ENCODE data around the gene ASTL. TPM values are rescaled to one million over a fixed set of nuclear protein-coding genes. Genes with fewer than 3 reads are reported as not detected.

ASTL gene
- total RNA-seq, 4 donors from 2014 or later, result 0.87 to 1.7 TPM; not detected in 2

- no peak overlapping the region for H3K27ac ChIP-seq
- no peaks in the 10 kb centered on the region for H3K4me1 ChIP-seq
- no peaks in the 10 kb centered on the region for H3K36me3 ChIP-seq
- 86% methylated on average over 3 of the region's 3 CpGs for WGBS
- H3K27me3 ChIP-seq, result peaks cover 3% of the 10 kb centered on the region
- H3K4me3 ChIP-seq, result no peak overlapping the region
- TF ChIP-seq POLR2AphosphoS5 (IDR thresholded peaks at IDR 0.05), result no peak
- TF ChIP-seq CTCF (IDR thresholded peaks at IDR 0.05), result no peak
- TF ChIP-seq EP300 (IDR thresholded peaks at IDR 0.05), result no peak
- no peak for TF ChIP-seq POLR2A (IDR thresholded peaks at IDR 0.05)
- H3K9me3 ChIP-seq, result peaks cover 7% of the 10 kb centered on the region
- no peak for DNase-seq (ENCODE audit: low spot score in 2 of 2)
These were observed 30.6 kb downstream of the ASTL start for GRCh38 chr2:96107708-96108065.

- 66% methylated on average over 4 of the region's 9 CpGs for WGBS
- Histone ChIP-seq H3K27ac (no peak overlapping the region), H3K36me3 (no peaks in the 10 kb centered on the region), H3K27me3 (peaks cover 3% of the 10 kb centered on the region), H3K4me1 (no peaks in the 10 kb centered on the region), H3K9me3 (peaks cover 7% of the 10 kb centered on the region), H3K4me3 (no peak overlapping the region)
- DNase-seq (ENCODE audit: low spot score in 2 of 2), result peak in 1 of 2 donors; percentile 47
- no peak for TF ChIP-seq POLR2AphosphoS5 (IDR thresholded peaks at IDR 0.05)
- no peak for TF ChIP-seq POLR2A (IDR thresholded peaks at IDR 0.05)
- TF ChIP-seq CTCF (IDR thresholded peaks at IDR 0.05), result no peak
- TF ChIP-seq EP300 (IDR thresholded peaks at IDR 0.05), result no peak
These were observed 31.2 kb downstream of the ASTL start for GRCh38 chr2:96106991-96107707.

- Histone ChIP-seq H3K27me3 (peaks cover 3% of the 10 kb centered on the region), H3K9me3 (peaks cover 7% of the 10 kb centered on the region), H3K27ac (no peak overlapping the region), H3K4me3 (no peak overlapping the region), H3K36me3 (no peaks in the 10 kb centered on the region), H3K4me1 (no peaks in the 10 kb centered on the region)
- TF ChIP-seq POLR2A (IDR thresholded peaks at IDR 0.05) (no peak), EP300 (IDR thresholded peaks at IDR 0.05) (no peak), POLR2AphosphoS5 (IDR thresholded peaks at IDR 0.05) (no peak), CTCF (IDR thresholded peaks at IDR 0.05) (no peak)
- peak; percentile 27 to 41 for DNase-seq (ENCODE audit: low spot score in 2 of 2)
- 96% methylated on average over 8 of the region's 8 CpGs for WGBS
These were observed 32.1 kb downstream of the ASTL start for GRCh38 chr2:96105994-96106715.

- H3K36me3 ChIP-seq, result no peaks in the 10 kb centered on the region
These were observed 33.0 kb downstream of the ASTL start for GRCh38 chr2:96105152-96105915.

More at GRCh38 chr2:96105152-96105915, 33.0 kb downstream of the ASTL start:
- peak; percentile 36 to 54 for DNase-seq (ENCODE audit: low spot score in 2 of 2)
- Histone ChIP-seq H3K4me3 (no peak overlapping the region), H3K9me3 (peaks cover 7% of the 10 kb centered on the region), H3K4me1 (no peaks in the 10 kb centered on the region), H3K27me3 (peaks cover 3% of the 10 kb centered on the region), H3K27ac (no peak overlapping the region)
- TF ChIP-seq POLR2AphosphoS5 (IDR thresholded peaks at IDR 0.05), result no peak
- TF ChIP-seq POLR2A (IDR thresholded peaks at IDR 0.05), result no peak
- TF ChIP-seq CTCF (IDR thresholded peaks at IDR 0.05), result no peak
- TF ChIP-seq EP300 (IDR thresholded peaks at IDR 0.05), result no peak
- 89% methylated on average over 2 of the region's 3 CpGs for WGBS
